Effector memory CD8-positive, alpha-beta T cell (primary cell): ENCODE measurements around the gene FRMPD3.
"Not testable (repeated sequence)": the region's sequence is repeated elsewhere in the genome, so short reads cannot be mapped to it uniquely, and the experiment has no call there.

Experiments used
- ATAC-seq: fragments of 150-1000 bp; cut with Tn5 transposase; replicated peaks from 2 replicates; pipeline ENCODE4 v1.10.0; 2021; ENCODE audit warnings: mild to moderate bottlenecking, moderate library complexity
- DNase-seq, 3 experiments: peaks; one replicate each; pipeline ENCODE4 v3.0.0; 2021
- H3K27ac Mint-ChIP-seq, 2 donors: one replicate each; pipeline ENCODE4 v1.8.0; 2022; ENCODE audit warnings: mild to moderate bottlenecking in 2 of 2, mixed read lengths in 2 of 2, moderate library complexity in 2 of 2
- H3K27me3 Mint-ChIP-seq, 2 donors: one replicate each; pipeline ENCODE4 v1.8.0; 2022; ENCODE audit warnings: mixed read lengths in 2 of 2
- H3K36me3 Mint-ChIP-seq: one replicate; pipeline ENCODE4 v1.8.0; 2022; ENCODE audit warnings: mild to moderate bottlenecking, moderate library complexity, mixed read lengths; ENCODE audit not compliant: insufficient read depth
- H3K4me1 Mint-ChIP-seq, 2 donors: one replicate each; pipeline ENCODE4 v1.8.0; 2022; ENCODE audit warnings: low read depth in 2 of 2, mixed read lengths in 2 of 2
- H3K4me3 Mint-ChIP-seq, 2 donors: one replicate each; pipeline ENCODE4 v1.8.0; 2022; ENCODE audit warnings: mild to moderate bottlenecking in 2 of 2, mixed read lengths in 2 of 2, moderate library complexity in 2 of 2
- H3K9me3 Mint-ChIP-seq, 2 donors: one replicate each; pipeline ENCODE4 v1.8.0; 2022; ENCODE audit warnings: mixed read lengths in 2 of 2

FRMPD3 gene

GRCh38 chrX:107452581-107452980, 3.1 kb downstream of the FRMPD3 start:
- peak overlapping the region in 1 of 2 donors; percentile 90 for H3K27ac Mint-ChIP-seq

GRCh38 chrX:107454302-107454701, 4.8 kb downstream of the FRMPD3 start:
- DNase-seq, result peak; percentile 28 to 34 (median 31)
- peak; percentile 69 for ATAC-seq
- no peak overlapping the region for H3K4me3 Mint-ChIP-seq
- H3K36me3 Mint-ChIP-seq, result peaks cover 11% of the 10 kb centered on the region
- peaks cover 18 to 31% of the 10 kb centered on the region in 2 donors for H3K4me1 Mint-ChIP-seq
- H3K9me3 Mint-ChIP-seq, result no peaks in the 10 kb centered on the region
- no peaks in the 10 kb centered on the region for H3K27me3 Mint-ChIP-seq
- H3K27ac Mint-ChIP-seq, result no peak overlapping the region

More at GRCh38 chrX:107452581-107452980, 3.1 kb downstream of the FRMPD3 start:
- no peak for DNase-seq
- Mint-ChIP-seq H3K4me1 (peaks cover 19 to 26% of the 10 kb centered on the region in 2 donors), H3K9me3 (no peaks in the 10 kb centered on the region), H3K4me3 (peak overlapping the region in 1 of 2 donors; percentile 65), H3K36me3 (peaks cover 17% of the 10 kb centered on the region), H3K27me3 (no peaks in the 10 kb centered on the region)
- no peak for ATAC-seq

- ATAC-seq, result no peak
- Mint-ChIP-seq H3K27me3 (no peaks in the 10 kb centered on the region), H3K27ac (no peak overlapping the region), H3K4me1 (peaks cover 5 to 17% of the 10 kb centered on the region in 2 donors), H3K36me3 (peaks cover 3% of the 10 kb centered on the region), H3K9me3 (no peaks in the 10 kb centered on the region), H3K4me3 (no peak overlapping the region)
- no peak for DNase-seq
Measured at GRCh38 chrX:107457289-107457688, 7.8 kb downstream of the FRMPD3 start.

GRCh38 chrX:107465932-107466620, 16.6 kb downstream of the FRMPD3 start:
- Mint-ChIP-seq H3K36me3 (peaks cover 3% of the 10 kb centered on the region), H3K4me3 (no peak overlapping the region), H3K27ac (no peak overlapping the region), H3K4me1 (peaks cover 5 to 10% of the 10 kb centered on the region in 2 donors), H3K9me3 (no peaks in the 10 kb centered on the region), H3K27me3 (no peaks in the 10 kb centered on the region)
- DNase-seq (no peak), ATAC-seq (peak; percentile 43)

- ATAC-seq (no peak), DNase-seq (no peak)
- Mint-ChIP-seq H3K27me3 (no peaks in the 10 kb centered on the region), H3K4me1 (peaks cover 0 to 10% of the 10 kb centered on the region in 2 donors), H3K36me3 (no peaks in the 10 kb centered on the region), H3K27ac (no peak overlapping the region), H3K9me3 (no peaks in the 10 kb centered on the region), H3K4me3 (no peak overlapping the region)
Measured at GRCh38 chrX:107467271-107467670, 17.8 kb downstream of the FRMPD3 start.

GRCh38 chrX:107470198-107470597, 20.7 kb downstream of the FRMPD3 start:
- DNase-seq, result no peak
- H3K36me3 Mint-ChIP-seq, result no peaks in the 10 kb centered on the region
- no peaks in the 10 kb centered on the region for H3K9me3 Mint-ChIP-seq
- H3K4me3 Mint-ChIP-seq, result no peak overlapping the region
- ATAC-seq, result no peak
- no peak overlapping the region for H3K27ac Mint-ChIP-seq
- H3K27me3 Mint-ChIP-seq, result no peaks in the 10 kb centered on the region
- H3K4me1 Mint-ChIP-seq, result peaks cover 4 to 8% of the 10 kb centered on the region in 2 donors

GRCh38 chrX:107470971-107471370, 21.5 kb downstream of the FRMPD3 start:
- no peak overlapping the region for H3K4me3 Mint-ChIP-seq
- no peaks in the 10 kb centered on the region for H3K9me3 Mint-ChIP-seq
- DNase-seq, result no peak

GRCh38 chrX:107471420-107471819, 22.0 kb downstream of the FRMPD3 start:
- H3K27me3 Mint-ChIP-seq, H3K4me1 Mint-ChIP-seq, ATAC-seq, H3K36me3 Mint-ChIP-seq, DNase-seq, H3K27ac Mint-ChIP-seq, H3K4me3 Mint-ChIP-seq, H3K9me3 Mint-ChIP-seq: not testable (repeated sequence)

More at GRCh38 chrX:107470971-107471370, 21.5 kb downstream of the FRMPD3 start:
- Mint-ChIP-seq H3K27ac (no peak overlapping the region), H3K27me3 (no peaks in the 10 kb centered on the region), H3K4me1 (peaks cover 2 to 9% of the 10 kb centered on the region in 2 donors), H3K36me3 (no peaks in the 10 kb centered on the region)
- no peak for ATAC-seq

GRCh38 chrX:107477406-107477805, 28.0 kb downstream of the FRMPD3 start:
- H3K4me1 Mint-ChIP-seq, result peaks cover 10 to 29% of the 10 kb centered on the region in 2 donors
- no peak for ATAC-seq

GRCh38 chrX:107480272-107480671, 30.8 kb downstream of the FRMPD3 start:
- no peaks in the 10 kb centered on the region for H3K27me3 Mint-ChIP-seq
- peak overlapping the region; percentile 76 to 79 for H3K4me3 Mint-ChIP-seq
- H3K4me1 Mint-ChIP-seq, result peaks cover 18 to 24% of the 10 kb centered on the region in 2 donors
- peak overlapping the region; percentile 79 to 82 for H3K27ac Mint-ChIP-seq
- peaks cover 4% of the 10 kb centered on the region for H3K36me3 Mint-ChIP-seq
- ATAC-seq, result peak; percentile 98
- no peaks in the 10 kb centered on the region for H3K9me3 Mint-ChIP-seq
- DNase-seq, result peak; percentile 2 to 27 (median 4)

More at GRCh38 chrX:107477406-107477805, 28.0 kb downstream of the FRMPD3 start:
- Mint-ChIP-seq H3K9me3 (no peaks in the 10 kb centered on the region), H3K27ac (no peak overlapping the region), H3K36me3 (peaks cover 3% of the 10 kb centered on the region), H3K4me3 (no peak overlapping the region), H3K27me3 (no peaks in the 10 kb centered on the region)
- no peak for DNase-seq

GRCh38 chrX:107482046-107482445, 32.6 kb downstream of the FRMPD3 start:
- no peak for DNase-seq
- ATAC-seq, result no peak
- Mint-ChIP-seq H3K36me3 (peaks cover 4% of the 10 kb centered on the region), H3K9me3 (no peaks in the 10 kb centered on the region), H3K4me3 (no peak overlapping the region), H3K27me3 (no peaks in the 10 kb centered on the region), H3K4me1 (peaks cover 19 to 21% of the 10 kb centered on the region in 2 donors), H3K27ac (no peak overlapping the region)

- no peak for ATAC-seq
- peaks cover 21% of the 10 kb centered on the region in 2 donors for H3K4me1 Mint-ChIP-seq
- no peak overlapping the region for H3K27ac Mint-ChIP-seq
- H3K4me3 Mint-ChIP-seq, result no peak overlapping the region
- H3K27me3 Mint-ChIP-seq, result no peaks in the 10 kb centered on the region
- H3K36me3 Mint-ChIP-seq, result peaks cover 4% of the 10 kb centered on the region
- no peak for DNase-seq
- H3K9me3 Mint-ChIP-seq, result no peaks in the 10 kb centered on the region
Measured at GRCh38 chrX:107484002-107484726, 34.7 kb downstream of the FRMPD3 start.

GRCh38 chrX:107485013-107485412, 35.6 kb downstream of the FRMPD3 start:
- Mint-ChIP-seq H3K27me3 (no peaks in the 10 kb centered on the region), H3K27ac (no peak overlapping the region), H3K4me1 (peaks cover 13 to 21% of the 10 kb centered on the region in 2 donors), H3K9me3 (no peaks in the 10 kb centered on the region), H3K36me3 (peaks cover 4% of the 10 kb centered on the region), H3K4me3 (no peak overlapping the region)
- ATAC-seq, result no peak
- no peak for DNase-seq

GRCh38 chrX:107493141-107493540, 43.7 kb downstream of the FRMPD3 start:
- H3K4me1 Mint-ChIP-seq, result peaks cover 8 to 9% of the 10 kb centered on the region in 2 donors
- no peak for ATAC-seq

More at GRCh38 chrX:107493141-107493540, 43.7 kb downstream of the FRMPD3 start:
- Mint-ChIP-seq H3K9me3 (no peaks in the 10 kb centered on the region), H3K4me3 (no peak overlapping the region), H3K36me3 (no peaks in the 10 kb centered on the region), H3K27ac (no peak overlapping the region), H3K27me3 (no peaks in the 10 kb centered on the region)
- DNase-seq, result no peak
